Suprapubic skin (tissue), 4 donors: Measurements from ENCODE around the gene BLNK. TPM values are rescaled to one million over a fixed set of nuclear protein-coding genes. Genes with fewer than 3 reads are reported as not detected.

Source experiments
- DNase-seq, 2 donors: peaks; one replicate each; pipeline ENCODE4 v3.0.0-alpha.2; 2019; ENCODE audit warnings: low spot score in 2 of 2
- H3K27ac ChIP-seq: fragments of 200-600 bp; sonication (generic); one replicate; pipeline ENCODE4 v1.5.1; 2019
- H3K27me3 ChIP-seq: fragments of 200-600 bp; sonication (generic); one replicate; pipeline ENCODE4 v1.5.1; 2019
- H3K36me3 ChIP-seq: fragments of 200-600 bp; sonication (generic); one replicate; pipeline ENCODE4 v1.5.1; 2019
- H3K4me1 ChIP-seq: fragments of 200-600 bp; sonication (generic); one replicate; pipeline ENCODE4 v1.5.1; 2019
- H3K4me3 ChIP-seq: fragments of 200-600 bp; sonication (generic); one replicate; pipeline ENCODE4 v1.5.1; 2019; ENCODE audit warnings: mild to moderate bottlenecking
- H3K9me3 ChIP-seq: fragments of 200-600 bp; sonication (generic); one replicate; pipeline ENCODE4 v1.5.1; 2019
- EP300 ChIP-seq: sonication (generic); formaldehyde crosslinking; IDR thresholded peaks from one replicate; pipeline ENCODE4 v1.6.1; 2017; ENCODE audit warnings: antibody characterized with exemption
- POLR2A ChIP-seq, 2 donors: fragments of 450-650 bp; IDR thresholded peaks; one replicate each; pipeline ENCODE4 v1.6.1; 2017; ENCODE audit warnings: antibody characterized with exemption in 2 of 2, mild to moderate bottlenecking in 2 of 2, moderate library complexity in 2 of 2
- POLR2AphosphoS5 ChIP-seq, 3 donors: sonication (generic); formaldehyde crosslinking; IDR thresholded peaks; one replicate each; pipeline ENCODE4 v1.6.1; 2017; ENCODE audit warnings: antibody characterized with exemption in 3 of 3
- WGBS: methylation state at CpG from one replicate; pipeline ENCODE4 v1.1.5; 2018; 5-methylcytosine and 5-hydroxymethylcytosine counted together
- total RNA-seq, 4 donors: library from RNA; depleted of rRNA; stranded (reverse); fragments of >200 nt; gene quantifications; one replicate each; pipeline ENCODE4 v1.1.0, GENCODE V29; 2016
- TF ChIP-seq, protein P1 (sequence below), 2 donors: fragments of 200-600 bp in 1 of 2; fragments of 450-650 bp in 1 of 2; sonication (generic) in 1 of 2; IDR thresholded peaks; one replicate each; pipeline ENCODE4 v1.5.1; 2016 to 2019; ENCODE audit warnings: antibody characterized with exemption in 2 of 2, mild to moderate bottlenecking in 1 of 2, moderate library complexity in 1 of 2

Gene BLNK
- total RNA-seq, 4 donors from 2014 or later: 4.7 to 9.7 (median 5.7) TPM

DNA sequence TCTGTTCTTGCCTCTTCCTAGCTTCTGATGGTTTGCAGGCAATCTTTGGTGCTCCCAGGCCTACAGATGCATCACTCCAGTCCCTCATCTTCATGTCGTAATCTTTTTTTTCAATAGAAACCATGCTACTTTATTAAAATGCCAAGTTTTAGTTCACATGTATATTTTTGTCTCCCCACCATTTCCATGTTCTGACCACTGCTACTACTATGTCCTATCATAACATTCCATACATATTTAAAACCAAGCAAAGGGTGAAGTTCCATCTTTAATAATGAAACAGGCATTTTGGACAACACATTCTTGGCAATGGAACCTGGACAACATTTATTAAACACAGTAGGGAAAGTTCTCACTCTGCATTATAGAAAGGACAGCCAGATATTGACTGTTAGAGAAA lies 82.5 kb downstream of the BLNK start:
- no peaks in the 10 kb centered on the region for H3K4me1 ChIP-seq
- peaks cover 6% of the 10 kb centered on the region for H3K9me3 ChIP-seq
- no peak for TF ChIP-seq POLR2AphosphoS5 (IDR thresholded peaks at IDR 0.05)
- TF ChIP-seq EP300: no peak
- TF ChIP-seq POLR2A (IDR thresholded peaks at IDR 0.05): no peak
- TF ChIP-seq, protein P1, sequence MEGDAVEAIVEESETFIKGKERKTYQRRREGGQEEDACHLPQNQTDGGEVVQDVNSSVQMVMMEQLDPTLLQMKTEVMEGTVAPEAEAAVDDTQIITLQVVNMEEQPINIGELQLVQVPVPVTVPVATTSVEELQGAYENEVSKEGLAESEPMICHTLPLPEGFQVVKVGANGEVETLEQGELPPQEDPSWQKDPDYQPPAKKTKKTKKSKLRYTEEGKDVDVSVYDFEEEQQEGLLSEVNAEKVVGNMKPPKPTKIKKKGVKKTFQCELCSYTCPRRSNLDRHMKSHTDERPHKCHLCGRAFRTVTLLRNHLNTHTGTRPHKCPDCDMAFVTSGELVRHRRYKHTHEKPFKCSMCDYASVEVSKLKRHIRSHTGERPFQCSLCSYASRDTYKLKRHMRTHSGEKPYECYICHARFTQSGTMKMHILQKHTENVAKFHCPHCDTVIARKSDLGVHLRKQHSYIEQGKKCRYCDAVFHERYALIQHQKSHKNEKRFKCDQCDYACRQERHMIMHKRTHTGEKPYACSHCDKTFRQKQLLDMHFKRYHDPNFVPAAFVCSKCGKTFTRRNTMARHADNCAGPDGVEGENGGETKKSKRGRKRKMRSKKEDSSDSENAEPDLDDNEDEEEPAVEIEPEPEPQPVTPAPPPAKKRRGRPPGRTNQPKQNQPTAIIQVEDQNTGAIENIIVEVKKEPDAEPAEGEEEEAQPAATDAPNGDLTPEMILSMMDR (IDR thresholded peaks at IDR 0.05): no peak
- H3K36me3 ChIP-seq: peaks cover 5% of the 10 kb centered on the region
- DNase-seq: no peak
- WGBS: 94% methylated on average over 1 of the region's 1 CpG
- H3K27ac ChIP-seq: no peak overlapping the region
- no peaks in the 10 kb centered on the region for H3K27me3 ChIP-seq
- no peak overlapping the region for H3K4me3 ChIP-seq

DNA sequence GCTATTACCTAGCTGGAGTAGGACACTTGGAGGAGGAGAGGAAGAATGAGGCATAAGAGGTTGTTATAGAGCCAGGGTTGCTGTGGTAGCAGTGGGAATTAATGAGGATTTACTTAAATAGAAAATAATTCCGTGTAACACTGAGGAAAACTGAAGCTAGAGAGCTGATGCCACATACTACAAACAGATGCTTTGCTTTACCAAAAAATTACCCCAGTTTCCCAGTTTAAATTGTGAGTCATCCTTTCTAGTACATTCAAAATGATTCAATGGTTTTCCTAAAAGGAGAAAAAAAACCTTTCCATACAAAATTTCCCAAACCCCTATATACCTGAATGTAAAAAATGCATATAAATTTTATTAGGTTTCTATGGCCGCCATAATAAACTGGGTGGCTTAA lies 82.9 kb downstream of the BLNK start:
- TF ChIP-seq POLR2A (IDR thresholded peaks at IDR 0.05) (no peak), EP300 (no peak), POLR2AphosphoS5 (IDR thresholded peaks at IDR 0.05) (no peak)
- TF ChIP-seq, protein P1 (IDR thresholded peaks at IDR 0.05): no peak
- WGBS: 77% methylated on average over 2 of the region's 2 CpGs

DNA sequence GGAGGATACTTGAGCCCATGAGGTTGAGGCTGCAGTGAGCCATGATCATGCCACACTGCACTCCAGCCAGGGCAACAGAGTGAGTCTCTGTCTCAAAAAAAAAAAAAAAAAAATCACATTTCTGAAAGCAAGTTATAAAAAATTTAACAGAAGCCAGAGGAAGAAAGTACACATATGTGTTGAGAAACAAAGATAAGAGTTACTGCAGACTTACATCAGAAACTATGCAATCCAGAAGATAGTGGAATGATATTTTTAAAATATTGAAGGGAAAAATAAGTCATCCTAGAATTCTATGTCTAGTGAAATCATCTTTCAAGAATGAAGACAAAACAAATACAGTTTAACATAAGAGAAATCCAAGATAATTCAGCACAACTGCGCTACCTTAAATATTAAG lies 94.4 kb downstream of the BLNK start:
- no peaks in the 10 kb centered on the region for H3K27me3 ChIP-seq
- WGBS: 93% methylated on average over 1 of the region's 1 CpG
- peaks cover 28% of the 10 kb centered on the region for H3K9me3 ChIP-seq
- H3K4me1 ChIP-seq: no peaks in the 10 kb centered on the region
- no peak overlapping the region for H3K4me3 ChIP-seq
- DNase-seq: no peak
- no peak overlapping the region for H3K27ac ChIP-seq
- TF ChIP-seq POLR2AphosphoS5 (IDR thresholded peaks at IDR 0.05) (no peak), POLR2A (IDR thresholded peaks at IDR 0.05) (no peak), EP300 (no peak)
- TF ChIP-seq, protein P1 (IDR thresholded peaks at IDR 0.05): no peak
- no peaks in the 10 kb centered on the region for H3K36me3 ChIP-seq

More for the DNA sequence above, 82.9 kb downstream of the BLNK start:
- DNase-seq: no peak
- H3K4me3 ChIP-seq: no peak overlapping the region
- H3K9me3 ChIP-seq: peaks cover 6% of the 10 kb centered on the region
- no peaks in the 10 kb centered on the region for H3K27me3 ChIP-seq
- no peak overlapping the region for H3K27ac ChIP-seq
- no peaks in the 10 kb centered on the region for H3K4me1 ChIP-seq
- H3K36me3 ChIP-seq: peaks cover 5% of the 10 kb centered on the region

DNA sequence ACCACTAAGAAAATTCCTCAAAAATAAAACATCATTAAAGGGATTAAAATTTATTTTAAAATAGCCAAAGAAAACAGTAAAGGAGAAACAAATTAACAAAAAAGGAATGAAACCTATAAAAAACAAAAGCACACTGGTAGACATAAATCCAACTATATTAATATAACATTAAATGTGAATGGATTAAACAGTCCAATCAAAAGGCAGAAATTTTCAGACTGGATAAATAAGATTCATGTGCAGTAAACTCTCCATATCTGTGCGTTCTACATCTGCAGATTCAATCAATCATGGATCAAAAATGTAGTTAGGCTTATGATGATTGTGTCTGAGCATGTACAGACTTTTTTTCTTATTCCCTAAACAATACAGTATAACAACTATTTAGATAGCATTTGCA lies 98.7 kb downstream of the BLNK start:
- DNase-seq: no peak
- Histone ChIP-seq H3K4me1 (no peaks in the 10 kb centered on the region), H3K36me3 (no peaks in the 10 kb centered on the region), H3K9me3 (peaks cover 32% of the 10 kb centered on the region), H3K27ac (no peak overlapping the region), H3K4me3 (no peak overlapping the region), H3K27me3 (no peaks in the 10 kb centered on the region)
- TF ChIP-seq EP300 (no peak), POLR2AphosphoS5 (IDR thresholded peaks at IDR 0.05) (no peak), POLR2A (IDR thresholded peaks at IDR 0.05) (no peak)
- TF ChIP-seq, protein P1 (IDR thresholded peaks at IDR 0.05): no peak
- WGBS: 91% methylated on average over 1 of the region's 1 CpG

DNA sequence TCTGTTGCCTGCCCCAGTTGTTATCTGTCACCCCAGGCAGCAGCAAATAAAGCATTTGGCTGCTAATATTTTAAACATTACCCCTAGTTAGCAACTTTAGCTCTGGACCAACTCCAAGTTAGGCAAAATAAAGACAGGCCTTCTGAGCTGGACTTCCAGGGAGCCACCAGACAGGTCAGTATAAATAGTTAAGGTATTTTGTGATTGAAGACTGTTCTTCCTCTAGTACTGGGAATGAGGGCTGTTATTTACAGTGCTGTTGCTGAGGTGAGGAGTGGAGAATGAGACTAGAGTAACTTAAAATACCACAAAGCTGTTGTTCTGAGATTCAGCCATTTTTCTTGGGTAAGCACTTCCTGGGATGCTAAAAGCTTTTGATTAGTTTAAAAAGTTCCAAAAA lies 101.1 kb downstream of the BLNK start:
- TF ChIP-seq EP300 (no peak), POLR2A (IDR thresholded peaks at IDR 0.05) (no peak), POLR2AphosphoS5 (IDR thresholded peaks at IDR 0.05) (no peak)
- TF ChIP-seq, protein P1 (IDR thresholded peaks at IDR 0.05): no peak
- Histone ChIP-seq H3K27ac (no peak overlapping the region), H3K9me3 (peaks cover 26% of the 10 kb centered on the region), H3K4me1 (no peaks in the 10 kb centered on the region), H3K4me3 (no peak overlapping the region), H3K36me3 (no peaks in the 10 kb centered on the region), H3K27me3 (no peaks in the 10 kb centered on the region)
- DNase-seq: no peak
